ENCODE data around the gene APOF. TPM values are rescaled to one million over a fixed set of nuclear protein-coding genes. Genes with fewer than 3 reads are reported as not detected.

The APOF gene
- total and polyA plus RNA-seq, 10 donors = not detected

- Histone ChIP-seq H3K36me3 (peaks cover 0 to 71% (median 26%) of the 10 kb centered on the region in 6 donors), H3K9me3 (no peaks in the 10 kb centered on the region), H3K4me1 (peaks cover 6 to 30% (median 21%) of the 10 kb centered on the region in 6 donors), H3K27ac (peak within 1 kb of the TSS; percentile 91 to 97 (median 95)), H3K4me3 (peak within 1 kb of the TSS; percentile 68 to 99 (median 78)), H3K27me3 (replicated peaks in 1 of 7) (no peaks in the 10 kb centered on the region)
- intact Hi-C loops (cut with DNase I; ENCODE audit: low total_unique reads) = no loop called here
- 0% methylated on average over 36 to 62 of the region's 62 CpGs for WGBS, 5 donors
- TF ChIP-seq POLR2A (IDR thresholded peaks at IDR 0.05) (peak in 1 of 3 donors; percentile 82), POLR2AphosphoS5 (IDR thresholded peaks at IDR 0.05) (peak; percentile 90 to 96 (median 93)), CTCF (IDR thresholded peaks at IDR 0.05 in 8 of 11, conservative IDR thresholded peaks at IDR 0.05 in 3 of 11) (peak in 6 of 11 experiments; percentile 21 to 52 (median 41))
- peak; percentile 99 for DNase-seq
Observed at GRCh38 chr12:56315622-56316473, 46.8 kb downstream of the APOF start, which contains the start of gene CNPY2. Gene CNPY2 (minus strand): TSS chr12:56315988. CDS start chr12:56315217, 771 bp downstream.

- peaks cover 6 to 30% (median 21%) of the 10 kb centered on the region in 6 donors for H3K4me1 ChIP-seq
- no peak for TF ChIP-seq POLR2A (IDR thresholded peaks at IDR 0.05)
- no peak for TF ChIP-seq POLR2AphosphoS5 (IDR thresholded peaks at IDR 0.05)
- TF ChIP-seq CTCF (IDR thresholded peaks at IDR 0.05 in 8 of 11, conservative IDR thresholded peaks at IDR 0.05 in 3 of 11) = no peak
- peaks cover 0 to 71% (median 28%) of the 10 kb centered on the region in 6 donors for H3K36me3 ChIP-seq
- H3K27ac ChIP-seq = peak overlapping the region; percentile 91 to 97 (median 95)
- DNase-seq = no peak
- peak overlapping the region; percentile 68 to 99 (median 78) for H3K4me3 ChIP-seq
- WGBS, 5 donors = 1 to 8% (median 1%) methylated on average over 6 to 11 of the region's 11 CpGs
- intact Hi-C loops (cut with DNase I; ENCODE audit: low total_unique reads) = no loop called here
- no peaks in the 10 kb centered on the region for H3K27me3 ChIP-seq (replicated peaks in 1 of 7)
- no peaks in the 10 kb centered on the region for H3K9me3 ChIP-seq
Observed at GRCh38 chr12:56315249-56315621, 47.4 kb downstream of the APOF start.

- H3K9me3 ChIP-seq = no peaks in the 10 kb centered on the region
- peaks cover 3 to 18% (median 13%) of the 10 kb centered on the region in 6 donors for H3K4me1 ChIP-seq
- intact Hi-C loops (cut with DNase I; ENCODE audit: low total_unique reads) = no loop called here
- no peak for DNase-seq
- H3K4me3 ChIP-seq = no peak overlapping the region
- H3K27me3 ChIP-seq (replicated peaks in 1 of 7) = no peaks in the 10 kb centered on the region
- H3K27ac ChIP-seq = no peak overlapping the region
- peaks cover 0 to 89% (median 33%) of the 10 kb centered on the region in 6 donors for H3K36me3 ChIP-seq
- WGBS, 5 donors = 94 to 96% (median 95%) methylated on average over 12 of the region's 12 CpGs
- TF ChIP-seq POLR2A (IDR thresholded peaks at IDR 0.05) (no peak), CTCF (IDR thresholded peaks at IDR 0.05 in 8 of 11, conservative IDR thresholded peaks at IDR 0.05 in 3 of 11) (no peak), POLR2AphosphoS5 (IDR thresholded peaks at IDR 0.05) (no peak)
Observed at GRCh38 chr12:56311003-56311402, 51.7 kb downstream of the APOF start.

Small RNA genes within 50 kb of the gene (small RNA-seq; reads per million reads assigned to genes)
- 0 reads per million in 4 donors for gene RNU7-40P

Other genes with a start within 250 kb of the APOF start
- 1,000 to 10,000 TPM; 2,138 to 3,021 (median 2,534) TPM for gene RPL41, start 246.2 kb downstream of the APOF start, total RNA-seq
- gene RPL41, start 246.2 kb downstream of the APOF start, polyA plus RNA-seq = 1,000 to 10,000 TPM; 7,053 to 9,352 (median 7,491) TPM
- 10 to 100 TPM in 4 of 7 donors, 1 to 10 TPM in 3; 7.4 to 13.6 (median 10.5) TPM for gene ZC3H10, start 244.6 kb downstream of the APOF start, total RNA-seq
- gene ZC3H10, start 244.6 kb downstream of the APOF start, polyA plus RNA-seq = 1 to 10 TPM; 1.5 to 4.0 (median 2.5) TPM
- gene ESYT1, start 234.6 kb downstream of the APOF start, total RNA-seq = 100 to 1,000 TPM in 6 of 7 donors, 10 to 100 TPM in 1; 89.0 to 112 (median 107) TPM
- 10 to 100 TPM; 20.2 to 39.8 (median 33.2) TPM for gene ESYT1, start 234.6 kb downstream of the APOF start, polyA plus RNA-seq
- gene MYL6B, start 210.3 kb downstream of the APOF start, total RNA-seq = 100 to 1,000 TPM in 1 of 7 donors, 10 to 100 TPM in 6; 17.1 to 101 (median 35.7) TPM
- gene MYL6B, start 210.3 kb downstream of the APOF start, polyA plus RNA-seq = 10 to 100 TPM; 50.1 to 69.1 (median 57.0) TPM
- 1,000 to 10,000 TPM; 1,063 to 1,656 (median 1,218) TPM for gene MYL6, start 204.5 kb downstream of the APOF start, total RNA-seq
- 1,000 to 10,000 TPM; 1,480 to 3,098 (median 2,131) TPM for gene MYL6, start 204.5 kb downstream of the APOF start, polyA plus RNA-seq
- gene SMARCC2, start 173.4 kb downstream of the APOF start, total RNA-seq = 100 to 1,000 TPM in 4 of 7 donors, 10 to 100 TPM in 3; 73.7 to 121 (median 101) TPM
- 10 to 100 TPM in 1 of 3 donors, 1 to 10 TPM in 2; 8.5 to 24.7 (median 9.4) TPM for gene SMARCC2, start 173.4 kb downstream of the APOF start, polyA plus RNA-seq
- gene RNF41, start 140.9 kb downstream of the APOF start, total RNA-seq = 10 to 100 TPM; 38.5 to 56.1 (median 47.6) TPM
- 10 to 100 TPM; 13.2 to 21.0 (median 15.8) TPM for gene RNF41, start 140.9 kb downstream of the APOF start, polyA plus RNA-seq
- gene NABP2, start 138.5 kb downstream of the APOF start, total RNA-seq = 10 to 100 TPM; 13.4 to 21.3 (median 18.4) TPM
- gene NABP2, start 138.5 kb downstream of the APOF start, polyA plus RNA-seq = 10 to 100 TPM; 19.7 to 24.6 (median 23.1) TPM
- gene SLC39A5, start 132.8 kb downstream of the APOF start, total RNA-seq = 1 to 10 TPM in 1 of 7 donors, under 1 TPM in 2, not detected in 4; 0.44 to 1.3 (median 0.92) TPM
- under 1 TPM; 0.18 to 0.63 (median 0.22) TPM for gene SLC39A5, start 132.8 kb downstream of the APOF start, polyA plus RNA-seq
- gene ANKRD52, start 104.5 kb downstream of the APOF start, total RNA-seq = 10 to 100 TPM; 16.6 to 35.2 (median 27.5) TPM
- 1 to 10 TPM; 2.2 to 9.5 (median 2.8) TPM for gene ANKRD52, start 104.5 kb downstream of the APOF start, polyA plus RNA-seq
- gene COQ10A, start 95.9 kb downstream of the APOF start, total RNA-seq = 10 to 100 TPM; 13.9 to 37.3 (median 19.6) TPM
- 10 to 100 TPM; 18.7 to 32.7 (median 21.9) TPM for gene COQ10A, start 95.9 kb downstream of the APOF start, polyA plus RNA-seq
- gene CS, start 62.5 kb downstream of the APOF start, total RNA-seq = 100 to 1,000 TPM; 115 to 141 (median 132) TPM
- gene CS, start 62.5 kb downstream of the APOF start, polyA plus RNA-seq = 10 to 100 TPM; 35.6 to 45.8 (median 36.6) TPM
- gene CNPY2, start 46.9 kb downstream of the APOF start, total RNA-seq = 10 to 100 TPM; 63.0 to 79.7 (median 71.9) TPM
- gene CNPY2, start 46.9 kb downstream of the APOF start, polyA plus RNA-seq = 10 to 100 TPM; 81.9 to 86.9 (median 86.7) TPM
- gene PAN2, start 28.9 kb downstream of the APOF start, total RNA-seq = 100 to 1,000 TPM in 4 of 7 donors, 10 to 100 TPM in 3; 47.4 to 132 (median 100) TPM
- 10 to 100 TPM; 34.8 to 56.5 (median 54.4) TPM for gene PAN2, start 28.9 kb downstream of the APOF start, polyA plus RNA-seq
- 1 to 10 TPM; 1.1 to 4.5 (median 2.0) TPM for gene IL23A, start 24.0 kb downstream of the APOF start, total RNA-seq
- gene IL23A, start 24.0 kb downstream of the APOF start, polyA plus RNA-seq = 1 to 10 TPM; 1.8 to 4.0 (median 3.6) TPM
- 100 to 1,000 TPM; 219 to 262 (median 233) TPM for gene STAT2, start 2.8 kb downstream of the APOF start, total RNA-seq
- 10 to 100 TPM; 41.5 to 89.7 (median 71.7) TPM for gene STAT2, start 2.8 kb downstream of the APOF start, polyA plus RNA-seq
- gene TIMELESS, start 86.6 kb upstream of the APOF start, total RNA-seq = 10 to 100 TPM in 6 of 7 donors, 1 to 10 TPM in 1; 9.9 to 17.7 (median 13.3) TPM
- 10 to 100 TPM; 10.0 to 10.7 (median 10.5) TPM for gene TIMELESS, start 86.6 kb upstream of the APOF start, polyA plus RNA-seq
- gene MIP, start 91.8 kb upstream of the APOF start, total RNA-seq = under 1 TPM in 1 of 7 donors, not detected in 6; 0.52 TPM
- under 1 TPM in 2 of 3 donors, not detected in 1; 0.07 to 0.14 TPM for gene MIP, start 91.8 kb upstream of the APOF start, polyA plus RNA-seq
- 1 to 10 TPM; 2.8 to 4.9 (median 4.2) TPM for gene SPRYD4, start 105.7 kb upstream of the APOF start, total RNA-seq
- gene SPRYD4, start 105.7 kb upstream of the APOF start, polyA plus RNA-seq = 1 to 10 TPM; 1.4 to 2.5 (median 1.8) TPM
- gene GLS2, start 125.3 kb upstream of the APOF start, total RNA-seq = 1 to 10 TPM in 6 of 7 donors, under 1 TPM in 1; 0.83 to 2.4 (median 1.7) TPM
- 1 to 10 TPM; 1.1 to 2.2 (median 1.7) TPM for gene GLS2, start 125.3 kb upstream of the APOF start, polyA plus RNA-seq
- 10 to 100 TPM; 24.8 to 65.4 (median 27.2) TPM for gene RBMS2, start 159.0 kb upstream of the APOF start, total RNA-seq
- 1 to 10 TPM; 3.0 to 7.7 (median 3.3) TPM for gene RBMS2, start 159.0 kb upstream of the APOF start, polyA plus RNA-seq